Activated T-cell treated with anti-CD3 and anti-CD28 coated beads, Interleukin-2, amount 50 U/mL, for 1 hour (primary cell): ENCODE measurements around the gene SLC19A1.

Experiments
- DNase-seq: peaks from one replicate; pipeline ENCODE4 v3.0.0-alpha.2; 2020

SLC19A1 gene

DNA sequence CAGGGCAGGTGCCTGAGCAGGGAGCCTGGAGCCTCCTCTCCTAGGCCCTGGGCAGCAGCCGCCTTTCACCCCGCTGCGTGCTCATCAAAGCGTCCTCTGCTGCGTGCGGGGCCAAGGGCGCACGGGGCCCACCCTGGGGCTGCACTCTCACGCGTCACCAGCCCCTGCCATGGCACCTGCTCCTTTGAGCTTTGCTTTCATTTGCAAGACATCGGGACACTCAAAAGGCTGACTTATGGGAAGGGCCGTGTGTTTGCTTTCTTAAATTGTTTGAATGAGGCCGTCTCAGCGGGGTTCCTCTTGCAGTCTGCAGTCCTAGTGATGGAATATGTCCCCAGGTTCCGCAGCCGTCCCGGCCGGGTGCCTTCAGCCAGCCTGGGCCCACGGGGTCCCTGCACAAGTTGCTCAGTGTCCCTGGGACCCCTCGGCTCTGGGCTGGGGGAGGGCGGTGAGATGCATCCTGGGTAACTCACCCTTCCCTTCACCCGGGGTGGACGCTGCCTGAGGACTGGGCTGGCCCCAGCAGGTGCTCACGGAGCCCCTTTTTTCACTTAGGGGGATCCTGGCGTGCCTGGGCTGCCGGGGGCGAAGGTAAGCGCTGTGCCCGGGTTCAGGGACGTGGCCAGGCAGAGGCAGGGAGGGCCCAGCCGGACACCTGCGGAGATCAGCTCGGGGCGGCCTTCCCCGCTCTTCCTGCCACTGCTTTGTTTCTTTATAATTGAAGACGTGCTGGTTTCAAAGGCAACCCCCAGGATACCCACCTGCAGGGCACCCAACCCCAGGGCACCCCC is 53.1 kb downstream of the SLC19A1 start:
- no peak for DNase-seq

DNA sequence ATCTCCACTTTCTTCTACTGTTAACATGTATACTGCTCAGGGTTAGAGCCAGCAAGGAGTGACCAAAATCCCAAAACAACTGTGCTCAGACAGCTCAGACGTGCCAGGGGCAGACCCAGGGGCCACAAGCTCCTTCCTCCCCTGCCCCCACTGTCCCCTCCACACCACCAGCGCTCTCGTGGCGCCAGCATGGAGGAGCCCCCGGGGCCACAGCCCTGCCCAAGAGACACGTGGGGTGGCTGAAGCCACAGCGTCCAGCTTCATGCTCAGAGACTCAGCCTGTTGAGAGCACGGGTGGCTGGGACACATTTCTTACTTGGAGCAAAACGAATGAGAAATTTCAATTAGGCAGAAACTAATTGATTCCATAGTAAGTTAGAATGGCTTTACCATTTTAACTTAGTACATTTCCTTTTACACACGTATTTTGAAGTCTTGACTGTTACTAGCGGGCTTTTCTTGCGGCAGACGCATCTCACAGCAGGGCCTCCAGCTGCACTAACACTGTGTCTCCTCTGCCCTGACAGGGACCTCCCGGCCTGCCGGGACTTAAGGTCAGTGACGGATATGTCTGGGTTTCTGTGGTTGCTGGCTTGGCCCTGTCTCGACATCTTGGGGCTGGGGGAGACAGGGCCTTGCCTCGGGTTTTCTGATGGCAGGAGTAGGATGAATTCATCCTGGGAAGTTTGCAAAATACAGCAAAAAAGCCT is 54.2 kb downstream of the SLC19A1 start:
- DNase-seq, result no peak

DNA sequence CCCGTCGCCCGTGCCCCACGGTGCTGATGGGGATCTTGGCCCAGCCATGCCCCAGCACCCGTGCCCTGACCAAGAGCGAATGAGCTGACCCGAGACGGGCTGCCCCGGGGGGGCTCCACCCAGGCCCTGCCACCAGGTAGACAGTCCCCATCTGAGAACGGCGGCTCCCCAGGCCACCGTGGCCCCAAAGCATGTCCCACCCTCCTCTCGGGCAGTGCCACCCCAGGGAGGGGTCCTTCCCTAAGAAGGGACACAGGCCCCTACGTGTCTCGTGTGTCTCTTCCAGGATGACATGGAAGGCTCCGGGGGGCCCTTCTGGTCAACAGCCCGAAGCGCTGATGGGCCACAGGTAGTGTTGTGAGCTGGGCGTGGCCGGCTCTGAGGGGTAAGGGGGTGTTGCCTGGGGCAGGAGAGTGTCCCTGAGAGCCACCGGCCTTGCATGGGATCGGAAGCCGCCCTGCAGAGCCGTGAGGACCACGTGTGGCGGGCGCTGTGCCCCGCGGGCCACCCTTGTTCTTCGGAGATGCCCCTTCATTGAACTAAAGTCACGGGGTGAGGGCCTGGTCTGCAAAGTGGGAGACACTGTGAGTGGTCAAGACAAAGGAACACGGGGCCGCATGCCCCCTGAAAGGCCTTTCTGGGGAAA is 55.0 kb downstream of the SLC19A1 start:
- DNase-seq, result no peak

DNA sequence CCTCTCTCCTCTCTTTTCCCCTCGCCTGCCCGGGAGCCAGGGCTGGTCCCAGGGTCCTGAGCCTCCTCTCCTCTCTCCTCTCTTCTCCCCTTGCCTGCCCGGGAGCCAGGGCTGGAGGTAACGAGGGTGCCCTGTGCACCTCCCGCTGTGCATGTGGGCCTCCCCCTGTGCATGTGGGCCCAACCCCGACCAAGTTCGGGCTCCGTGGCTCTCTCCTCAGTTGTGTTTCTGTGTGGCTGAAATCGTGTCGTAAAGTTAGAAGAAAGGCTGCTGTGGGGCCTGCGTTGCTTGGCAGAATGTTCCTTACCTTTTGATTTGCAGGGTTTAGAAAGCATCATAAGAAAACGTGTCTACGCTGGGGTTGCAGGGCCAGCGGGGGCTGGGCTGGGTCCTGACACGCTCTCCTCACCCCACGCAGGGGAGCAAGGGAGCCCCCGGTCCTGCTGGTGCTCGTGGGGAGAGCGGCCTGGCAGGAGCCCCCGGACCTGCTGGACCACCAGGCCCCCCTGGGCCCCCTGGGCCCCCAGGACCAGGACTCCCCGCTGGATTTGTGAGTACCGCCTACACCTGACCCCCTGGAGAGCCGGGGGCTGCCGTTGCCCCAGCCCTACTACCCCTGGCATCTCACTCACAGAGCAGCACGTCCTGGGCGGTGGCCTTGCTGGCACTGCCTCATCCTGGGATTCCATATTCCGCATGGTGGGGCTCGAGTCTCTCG is 55.6 kb downstream of the SLC19A1 start:
- no peak for DNase-seq

GRCh38 chr21:45485686-45486442 is 56.4 kb downstream of the SLC19A1 start:
- no peak for DNase-seq

DNA sequence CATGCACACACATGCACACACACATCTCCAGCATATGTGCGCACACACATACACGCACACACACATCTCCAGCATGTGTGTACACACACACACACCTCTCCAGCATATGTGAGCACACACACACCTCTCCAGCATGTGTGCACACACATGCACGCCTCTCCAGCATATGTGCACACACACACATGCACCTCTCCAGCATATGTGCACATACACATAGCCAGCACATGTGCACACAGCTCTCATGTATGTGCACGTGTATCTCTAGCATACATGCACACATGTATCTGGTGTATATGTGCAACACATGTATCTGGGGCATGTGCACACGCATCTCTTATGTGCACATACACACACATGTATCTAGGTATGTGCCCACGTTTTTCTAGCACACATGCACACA is 57.9 kb downstream of the SLC19A1 start:
- no peak for DNase-seq

DNA sequence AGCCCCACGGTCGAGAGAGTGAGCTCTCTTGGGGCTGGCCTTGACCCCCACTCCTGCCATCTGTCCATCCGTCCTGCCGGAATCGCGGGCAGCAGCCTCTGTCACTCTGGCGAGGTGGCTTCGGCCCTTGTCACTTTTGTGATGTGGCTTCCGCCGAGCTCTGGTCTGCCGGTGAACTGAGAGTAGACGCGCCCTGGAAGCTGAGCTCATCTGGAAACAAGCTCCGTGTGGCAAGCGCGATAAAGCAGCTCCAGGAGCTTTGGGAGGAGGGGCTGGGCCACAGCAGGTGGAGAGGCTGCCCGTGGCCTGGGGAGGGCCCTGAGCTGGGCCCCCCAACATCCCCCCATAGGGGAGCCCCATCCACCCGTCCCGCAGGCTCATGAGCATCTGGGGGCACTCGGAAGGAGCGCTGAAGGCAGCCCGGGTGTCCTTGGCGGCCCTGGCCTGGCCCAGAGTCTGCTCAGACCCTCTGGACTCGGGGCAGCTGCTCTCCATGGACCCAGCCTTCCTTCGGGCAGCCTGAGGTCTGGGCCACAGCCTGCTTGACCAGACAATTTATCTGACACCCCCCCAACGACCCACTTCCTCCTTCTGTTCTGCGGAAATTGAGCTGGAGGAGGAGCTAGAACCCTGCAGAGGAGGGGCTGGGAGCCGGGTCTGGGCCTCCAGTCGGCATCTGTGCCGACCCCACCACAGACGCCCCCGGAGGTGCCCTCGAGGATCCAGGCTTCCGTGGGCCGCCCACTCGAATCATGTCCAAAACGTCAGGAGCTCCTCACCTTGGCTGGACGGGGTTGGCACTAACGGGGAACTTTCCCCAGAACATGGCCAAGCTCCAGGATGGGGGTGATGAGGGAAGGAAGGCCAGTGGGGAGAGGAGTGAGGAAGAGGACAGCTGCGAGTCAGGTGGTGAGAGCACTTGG is 59.1 kb downstream of the SLC19A1 start:
- no peak for DNase-seq

GRCh38 chr21:45481977-45482898 is 60.0 kb downstream of the SLC19A1 start:
- no peak for DNase-seq

GRCh38 chr21:45481566-45481965 is 60.7 kb downstream of the SLC19A1 start:
- no peak for DNase-seq

DNA sequence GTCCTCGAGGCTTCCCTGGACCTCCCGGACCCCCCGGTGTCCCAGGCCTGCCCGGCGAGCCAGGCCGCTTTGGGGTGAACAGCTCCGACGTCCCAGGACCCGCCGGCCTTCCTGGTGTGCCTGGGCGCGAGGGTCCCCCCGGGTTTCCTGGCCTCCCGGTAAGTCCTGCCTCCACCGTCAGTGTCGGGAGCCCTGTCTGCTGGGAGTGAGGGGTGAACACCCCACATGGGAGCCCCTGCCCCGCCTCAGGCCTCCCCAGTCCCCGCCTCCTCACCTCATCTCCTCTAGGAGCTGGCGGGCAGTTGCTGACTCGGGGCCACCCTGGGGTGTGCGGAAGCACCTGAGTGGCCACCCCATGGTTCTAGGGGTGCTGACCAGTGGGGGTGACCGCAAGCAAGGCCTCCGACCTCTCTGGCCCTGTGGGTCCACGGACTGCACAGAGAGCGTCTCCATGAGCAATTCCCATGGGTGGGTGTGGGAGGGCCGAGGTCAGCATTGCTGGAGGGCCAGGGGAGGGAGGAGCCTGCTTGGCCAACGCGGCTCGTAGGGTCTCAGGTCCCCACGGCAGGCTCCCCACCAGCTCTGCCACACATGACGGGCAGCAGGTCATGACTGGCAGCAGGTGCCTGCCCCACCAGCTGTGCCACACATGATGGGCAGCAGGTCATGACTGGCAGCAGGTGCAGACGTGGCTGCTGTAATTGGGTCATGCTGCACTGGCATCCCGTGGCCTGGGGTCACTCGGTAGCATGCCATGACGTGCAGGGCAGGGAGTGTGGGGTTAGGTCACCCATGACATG is 61.3 kb downstream of the SLC19A1 start:
- DNase-seq, result no peak

GRCh38 chr21:45479691-45480675 is 62.3 kb downstream of the SLC19A1 start:
- DNase-seq, result no peak

DNA sequence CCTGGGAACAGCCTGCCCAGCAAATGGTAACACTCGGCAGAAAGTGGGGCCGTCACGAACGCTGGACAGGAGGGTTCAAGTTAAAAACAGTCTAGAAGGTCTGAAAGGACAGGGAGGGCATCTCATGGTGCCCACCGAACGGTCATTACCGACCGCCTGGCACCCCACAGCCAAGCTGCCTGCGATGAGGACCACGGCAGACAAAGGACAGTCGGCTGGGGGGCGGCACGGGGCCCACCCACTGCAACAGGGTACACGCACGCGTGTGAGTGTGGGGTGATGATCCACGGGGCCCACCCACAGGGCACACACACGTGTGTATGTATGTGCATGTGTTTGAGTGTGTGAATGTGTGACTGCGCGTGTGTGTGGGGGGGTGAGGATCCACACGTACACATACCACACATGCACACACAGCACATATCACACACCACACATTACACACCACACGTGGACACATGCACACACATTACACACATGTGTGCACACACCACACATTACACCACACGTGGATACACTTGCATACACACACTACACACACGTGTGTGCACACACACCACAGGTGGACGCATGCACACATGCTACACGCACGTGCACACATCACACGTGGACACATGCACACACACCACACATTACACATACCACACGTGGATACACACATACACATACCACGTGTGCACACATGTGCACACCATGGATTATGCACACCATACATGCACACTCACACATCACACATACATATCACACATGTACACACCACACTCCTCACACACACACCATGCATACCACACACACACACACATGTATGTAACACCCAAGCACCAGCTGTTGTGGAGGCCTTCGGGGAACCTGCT is 63.2 kb downstream of the SLC19A1 start:
- DNase-seq, result no peak

DNA sequence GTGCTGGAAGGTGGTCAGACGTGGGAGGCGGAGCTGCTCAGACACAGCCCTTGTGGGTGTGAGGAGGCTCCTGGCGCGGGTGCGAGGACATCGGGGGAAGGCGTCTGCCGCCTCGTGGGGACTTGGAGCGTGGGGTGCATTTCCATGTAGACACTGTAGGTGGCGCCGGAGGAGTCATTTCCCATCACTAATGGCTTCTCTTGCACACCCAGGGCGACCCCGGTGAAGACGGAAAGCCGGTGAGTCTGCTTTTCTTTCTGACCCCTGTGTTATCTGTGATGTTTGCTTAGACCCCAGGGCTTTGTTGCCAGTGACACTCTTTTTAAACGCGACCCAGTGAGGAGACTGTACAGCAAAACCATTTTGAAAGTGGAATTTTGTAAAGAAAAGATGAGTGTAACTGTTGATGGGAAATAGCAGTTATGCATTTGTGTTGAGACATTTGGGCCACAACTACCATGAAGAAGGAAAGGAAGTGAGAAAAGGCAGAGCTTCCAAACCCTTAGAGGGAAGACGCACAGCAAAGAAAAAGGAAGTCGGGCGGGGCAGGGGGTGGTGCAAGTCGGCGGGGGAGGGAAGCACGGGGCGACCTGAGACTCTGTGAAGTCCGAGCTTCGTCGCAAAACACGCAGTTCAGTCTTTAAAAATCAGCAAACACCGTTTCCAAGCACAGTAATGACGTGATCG is 64.0 kb downstream of the SLC19A1 start:
- peak; percentile 84 for DNase-seq

DNA sequence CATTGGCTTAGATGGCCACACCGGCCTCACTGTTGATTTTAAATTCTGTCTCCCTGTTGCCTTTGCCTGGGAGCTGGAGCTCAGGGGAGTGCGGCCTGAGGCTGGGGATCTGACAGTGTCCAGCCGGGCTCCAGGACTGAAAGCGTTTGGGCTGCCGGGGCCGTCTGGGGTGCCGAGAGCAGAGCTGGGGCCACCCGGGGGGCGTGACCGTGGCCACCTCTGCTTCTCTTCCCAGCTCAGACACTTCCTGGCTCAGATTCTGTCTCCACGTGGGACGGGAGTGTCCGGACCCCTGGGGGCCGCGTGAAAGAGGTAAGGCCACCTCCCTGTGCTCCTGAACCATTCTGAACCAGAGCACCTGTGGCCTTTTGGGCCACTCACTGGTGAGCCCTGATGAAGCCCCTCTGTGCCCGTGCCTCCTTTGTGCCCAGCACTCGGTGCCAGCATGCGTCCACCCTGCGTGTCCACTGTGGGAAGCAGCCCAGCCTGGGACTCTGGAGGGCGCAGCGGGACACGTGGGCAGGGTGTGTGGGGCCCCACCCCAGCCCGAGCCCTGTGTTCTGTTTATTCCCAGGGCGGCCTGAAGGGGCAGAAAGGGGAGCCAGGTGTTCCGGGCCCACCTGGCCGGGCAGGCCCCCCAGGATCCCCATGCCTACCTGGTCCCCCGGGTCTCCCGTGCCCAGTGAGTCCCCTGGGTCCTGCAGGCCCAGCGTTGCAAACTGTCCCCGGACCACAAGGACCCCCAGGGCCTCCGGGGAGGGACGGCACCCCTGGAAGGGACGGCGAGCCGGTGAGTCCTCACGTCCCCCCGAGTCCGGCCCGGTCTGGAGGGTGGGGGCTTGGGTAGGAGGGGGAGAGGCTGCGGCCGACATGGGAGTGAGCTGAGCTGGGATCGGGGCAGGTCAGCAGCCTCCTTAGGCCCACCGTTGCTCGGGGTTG is 64.8 kb downstream of the SLC19A1 start:
- peak; percentile 29 for DNase-seq

- DNase-seq, result no peak
Measured at GRCh38 chr21:45476582-45476981, 65.7 kb downstream of the SLC19A1 start.
